ENCODE results near the gene GATA6. TPM values are rescaled to one million over a fixed set of nuclear protein-coding genes. Genes with fewer than 3 reads are reported as not detected.
"Not testable (repeated sequence)": the region's sequence is repeated elsewhere in the genome, so short reads cannot be mapped to it uniquely, and the experiment has no call there.

The GATA6 gene
- total and polyA plus RNA-seq, 2 experiments from 2014 or later = 6.6 to 19.0 TPM

GRCh38 chr18:22194151-22194598 is 24.8 kb downstream of the GATA6 start:
- Histone ChIP-seq H3K9me3 (ENCODE audit: low read depth) (no peaks in the 10 kb centered on the region), H3K9me2 (ENCODE audit: insufficient read depth) (no peaks in the 10 kb centered on the region), H3K79me2 (ENCODE audit: insufficient read depth) (peaks cover 28% of the 10 kb centered on the region), H3K9ac (no peak overlapping the region), H3K27ac (no peak overlapping the region), H3K4me2 (ENCODE audit: unreplicated experiment) (no peak overlapping the region), H2AFZ (no peak overlapping the region), H3K27me3 (replicated peaks; ENCODE audit: insufficient read depth) (no peaks in the 10 kb centered on the region), H3K36me3 (ENCODE audit: low read depth) (peaks cover 11% of the 10 kb centered on the region; the same call in 1 of the 2 replicates), H3K4me1 (ENCODE audit: insufficient read depth) (peaks cover 23% of the 10 kb centered on the region), H3K4me3 (no peak overlapping the region), H3F3A (ENCODE audit: insufficient read depth) (peaks cover 16% of the 10 kb centered on the region), H4K20me1 (ENCODE audit: insufficient read depth) (0 out of 2 replicates have a peak, but pooled peaks cover 2% of the 10 kb centered on the region)
- TF ChIP-seq EZH2 (IDR thresholded peaks at IDR 0.05; ENCODE audit: insufficient read depth, poor library complexity, severe bottlenecking) = no peak
- no peak for DNase-seq
- in situ Hi-C loops (cut with MboI) = no loop called here
- WGBS, 2 experiments (ENCODE audit: low coverage in 1 of 2, low lambda C conversion rate in 2 of 2, missing lambda C conversion rate in 2 of 2) = 70% methylated on average over 7 of the region's 7 CpGs

- no peak overlapping the region for H3K27ac ChIP-seq
- 84 to 91% methylated on average over 11 of the region's 11 CpGs for WGBS, 2 experiments (ENCODE audit: low coverage in 1 of 2, low lambda C conversion rate in 2 of 2, missing lambda C conversion rate in 2 of 2)
- no peaks in the 10 kb centered on the region for H3K9me3 ChIP-seq (ENCODE audit: low read depth)
- peaks cover 14% of the 10 kb centered on the region for H3K4me1 ChIP-seq (ENCODE audit: insufficient read depth)
- peaks cover 8% of the 10 kb centered on the region for H3F3A ChIP-seq (ENCODE audit: insufficient read depth)
- peaks cover 28% of the 10 kb centered on the region for H3K79me2 ChIP-seq (ENCODE audit: insufficient read depth)
- TF ChIP-seq EZH2 (IDR thresholded peaks at IDR 0.05; ENCODE audit: insufficient read depth, poor library complexity, severe bottlenecking) (no peak), EZH2phosphoT487 (IDR thresholded peaks at IDR 0.05; ENCODE audit: insufficient read depth, low read depth) (no peak)
- no peaks in the 10 kb centered on the region for H3K9me2 ChIP-seq (ENCODE audit: insufficient read depth)
- H3K4me2 ChIP-seq (ENCODE audit: unreplicated experiment) = no peak overlapping the region
- no peak overlapping the region for H3K9ac ChIP-seq
- no peaks in the 10 kb centered on the region for H3K27me3 ChIP-seq (replicated peaks; ENCODE audit: insufficient read depth)
- in situ Hi-C loops (cut with MboI) = no loop called here
- no peak for DNase-seq
- no peak overlapping the region for H3K4me3 ChIP-seq
- H2AFZ ChIP-seq = no peak overlapping the region
- 0 out of 2 replicates have a peak, but pooled peaks cover 4% of the 10 kb centered on the region for H4K20me1 ChIP-seq (ENCODE audit: insufficient read depth)
- peaks cover 11% of the 10 kb centered on the region; the same call in 1 of the 2 replicates for H3K36me3 ChIP-seq (ENCODE audit: low read depth)
Observed at GRCh38 chr18:22195052-22195451, 25.7 kb downstream of the GATA6 start.

- H3K27ac ChIP-seq, DNase-seq: not testable (repeated sequence)
- peaks cover 23% of the 10 kb centered on the region for H3K36me3 ChIP-seq (ENCODE audit: low read depth)
Observed at GRCh38 chr18:22196943-22197342, 27.6 kb downstream of the GATA6 start.

GRCh38 chr18:22197668-22198067 is 28.3 kb downstream of the GATA6 start:
- no peak overlapping the region for H3K4me2 ChIP-seq (ENCODE audit: unreplicated experiment)
- no peaks in the 10 kb centered on the region for H3F3A ChIP-seq (ENCODE audit: insufficient read depth)
- no peaks in the 10 kb centered on the region for H3K9me2 ChIP-seq (ENCODE audit: insufficient read depth)
- no peaks in the 10 kb centered on the region for H3K4me1 ChIP-seq (ENCODE audit: insufficient read depth)
- WGBS, 2 experiments (ENCODE audit: low coverage in 1 of 2, low lambda C conversion rate in 2 of 2, missing lambda C conversion rate in 2 of 2) = 79 to 85% methylated on average over 2 of the region's 2 CpGs
- 0 out of 2 replicates have a peak, but pooled peaks cover 8% of the 10 kb centered on the region for H4K20me1 ChIP-seq (ENCODE audit: insufficient read depth)
- no peak overlapping the region for H3K27ac ChIP-seq
- no peaks in the 10 kb centered on the region for H3K27me3 ChIP-seq (replicated peaks; ENCODE audit: insufficient read depth)
- H3K79me2 ChIP-seq (ENCODE audit: insufficient read depth) = peaks cover 28% of the 10 kb centered on the region
- in situ Hi-C loops (cut with MboI) = no loop called here
- H2AFZ ChIP-seq = no peak overlapping the region
- H3K4me3 ChIP-seq = no peak overlapping the region
- H3K36me3 ChIP-seq (ENCODE audit: low read depth) = peaks cover 22% of the 10 kb centered on the region
- no peaks in the 10 kb centered on the region for H3K9me3 ChIP-seq (ENCODE audit: low read depth)
- no peak overlapping the region for H3K9ac ChIP-seq
- DNase-seq = no peak
- no peak for TF ChIP-seq EZH2phosphoT487 (IDR thresholded peaks at IDR 0.05; ENCODE audit: insufficient read depth, low read depth)
- no peak for TF ChIP-seq EZH2 (IDR thresholded peaks at IDR 0.05; ENCODE audit: insufficient read depth, poor library complexity, severe bottlenecking)

More at GRCh38 chr18:22196943-22197342, 27.6 kb downstream of the GATA6 start:
- H3K4me2 ChIP-seq (ENCODE audit: unreplicated experiment); H2AFZ ChIP-seq; H3K9me3 ChIP-seq (ENCODE audit: low read depth); H3K4me3 ChIP-seq; H3K27me3 ChIP-seq (replicated peaks; ENCODE audit: insufficient read depth); H3K9me2 ChIP-seq (ENCODE audit: insufficient read depth); in situ Hi-C loops (cut with MboI); H3F3A ChIP-seq (ENCODE audit: insufficient read depth); H4K20me1 ChIP-seq (ENCODE audit: insufficient read depth); H3K9ac ChIP-seq; H3K4me1 ChIP-seq (ENCODE audit: insufficient read depth): not testable (repeated sequence)
- WGBS, 2 experiments (ENCODE audit: low coverage in 1 of 2, low lambda C conversion rate in 2 of 2, missing lambda C conversion rate in 2 of 2) = 85 to 91% methylated on average over 5 of the region's 5 CpGs
- H3K79me2 ChIP-seq (ENCODE audit: insufficient read depth) = peaks cover 28% of the 10 kb centered on the region

GRCh38 chr18:22198163-22198562 is 28.8 kb downstream of the GATA6 start:
- Histone ChIP-seq H3F3A (ENCODE audit: insufficient read depth) (no peaks in the 10 kb centered on the region), H3K9ac (no peak overlapping the region), H2AFZ (no peak overlapping the region), H4K20me1 (ENCODE audit: insufficient read depth) (0 out of 2 replicates have a peak, but pooled peaks cover 9% of the 10 kb centered on the region), H3K4me2 (ENCODE audit: unreplicated experiment) (no peak overlapping the region), H3K9me3 (ENCODE audit: low read depth) (no peaks in the 10 kb centered on the region), H3K79me2 (ENCODE audit: insufficient read depth) (peaks cover 28% of the 10 kb centered on the region), H3K27me3 (replicated peaks; ENCODE audit: insufficient read depth) (no peaks in the 10 kb centered on the region), H3K4me3 (no peak overlapping the region), H3K36me3 (ENCODE audit: low read depth) (peaks cover 25% of the 10 kb centered on the region), H3K4me1 (ENCODE audit: insufficient read depth) (no peaks in the 10 kb centered on the region), H3K9me2 (ENCODE audit: insufficient read depth) (no peaks in the 10 kb centered on the region), H3K27ac (no peak overlapping the region)
- DNase-seq = no peak
- TF ChIP-seq EZH2 (IDR thresholded peaks at IDR 0.05; ENCODE audit: insufficient read depth, poor library complexity, severe bottlenecking) = no peak
- TF ChIP-seq EZH2phosphoT487 (IDR thresholded peaks at IDR 0.05; ENCODE audit: insufficient read depth, low read depth) = no peak
- in situ Hi-C loops (cut with MboI) = no loop called here
- 90 to 91% methylated on average over 7 of the region's 7 CpGs for WGBS, 2 experiments (ENCODE audit: low coverage in 1 of 2, low lambda C conversion rate in 2 of 2, missing lambda C conversion rate in 2 of 2)

All from GM23248 (cell line).